Measurements from ENCODE around the gene SSH2. TPM values are rescaled to one million over a fixed set of nuclear protein-coding genes. Genes with fewer than 3 reads are reported as not detected.
A peak's percentile ranks its signal among the peaks of the same experiment; 100 is the strongest.

Gene SSH2
- total and polyA plus RNA-seq, 7 donors, result 18.3 to 35.1 (median 26.5) TPM

- peak overlapping the region; percentile 61 to 80 (median 73) for H3K4me3 ChIP-seq
- intact Hi-C loops (cut with DNase I), result loop anchor here (5.0 to 10.0 kb wide), 2 partner anchors 114 to 146 kb away; no protein-coding TSS in a partner anchor
- 1 to 8% methylated on average over 73 of the region's 73 CpGs for WGBS, 2 donors
- H3K9me3 ChIP-seq, result no peaks in the 10 kb centered on the region
- peaks cover 0 to 9% (median 2%) of the 10 kb centered on the region in 4 donors for H3K4me1 ChIP-seq
- TF ChIP-seq POLR2AphosphoS5 (IDR thresholded peaks at IDR 0.05) (peak; percentile 43 to 70 (median 60)), EP300 (IDR thresholded peaks at IDR 0.05) (no peak), CTCF (IDR thresholded peaks at IDR 0.05) (no peak), POLR2A (IDR thresholded peaks at IDR 0.05) (peak in 1 of 2 donors; percentile 32)
- no peaks in the 10 kb centered on the region for H3K27me3 ChIP-seq
- no peaks in the 10 kb centered on the region for H3K36me3 ChIP-seq
- peak overlapping the region; percentile 81 to 88 (median 84) for H3K27ac ChIP-seq
- peak; percentile 94 for DNase-seq
Measured at GRCh38 chr17:29761040-29761761, 168.8 kb downstream of the SSH2 start.

GRCh38 chr17:29760279-29761039, 169.6 kb downstream of the SSH2 start:
- DNase-seq, result no peak
- WGBS, 2 donors, result 21 to 61% methylated on average over 20 of the region's 20 CpGs
- intact Hi-C loops (cut with DNase I), result loop anchor here (5.0 to 10.0 kb wide), 2 partner anchors 113 to 146 kb away; no protein-coding TSS in a partner anchor
- H3K27ac ChIP-seq, result peak overlapping the region; percentile 81 to 88 (median 84)
- H3K4me1 ChIP-seq, result peaks cover 0 to 9% (median 2%) of the 10 kb centered on the region in 4 donors
- no peak for TF ChIP-seq EP300 (IDR thresholded peaks at IDR 0.05)
- TF ChIP-seq POLR2A (IDR thresholded peaks at IDR 0.05), result no peak
- TF ChIP-seq POLR2AphosphoS5 (IDR thresholded peaks at IDR 0.05), result no peak
- no peak for TF ChIP-seq CTCF (IDR thresholded peaks at IDR 0.05)
- H3K4me3 ChIP-seq, result peak overlapping the region; percentile 61 to 80 (median 73)
- no peaks in the 10 kb centered on the region for H3K9me3 ChIP-seq
- no peaks in the 10 kb centered on the region for H3K36me3 ChIP-seq
- H3K27me3 ChIP-seq, result no peaks in the 10 kb centered on the region

GRCh38 chr17:29758255-29758654, 171.8 kb downstream of the SSH2 start:
- TF ChIP-seq CTCF (IDR thresholded peaks at IDR 0.05) (no peak), POLR2AphosphoS5 (IDR thresholded peaks at IDR 0.05) (no peak), POLR2A (IDR thresholded peaks at IDR 0.05) (no peak), EP300 (IDR thresholded peaks at IDR 0.05) (no peak)
- DNase-seq, result no peak
- peaks cover 0 to 3% (median 0%) of the 10 kb centered on the region in 4 donors for H3K36me3 ChIP-seq

GRCh38 chr17:29757788-29758187, 172.2 kb downstream of the SSH2 start:
- TF ChIP-seq CTCF (IDR thresholded peaks at IDR 0.05) (no peak), EP300 (IDR thresholded peaks at IDR 0.05) (no peak), POLR2AphosphoS5 (IDR thresholded peaks at IDR 0.05) (no peak), POLR2A (IDR thresholded peaks at IDR 0.05) (no peak)
- H3K4me3 ChIP-seq, result no peak overlapping the region
- H3K27me3 ChIP-seq, result no peaks in the 10 kb centered on the region
- WGBS, 2 donors, result 68 to 80% methylated on average over 4 of the region's 4 CpGs
- no peak overlapping the region for H3K27ac ChIP-seq
- intact Hi-C loops (cut with DNase I), result no loop called here
- DNase-seq, result no peak
- peaks cover 0 to 9% (median 2%) of the 10 kb centered on the region in 4 donors for H3K4me1 ChIP-seq
- H3K9me3 ChIP-seq, result no peaks in the 10 kb centered on the region
- peaks cover 0 to 8% (median 0%) of the 10 kb centered on the region in 4 donors for H3K36me3 ChIP-seq

More at GRCh38 chr17:29758255-29758654, 171.8 kb downstream of the SSH2 start:
- WGBS, 2 donors, result 82 to 88% methylated on average over 2 of the region's 2 CpGs
- Histone ChIP-seq H3K9me3 (no peaks in the 10 kb centered on the region), H3K4me1 (peaks cover 0 to 9% (median 2%) of the 10 kb centered on the region in 4 donors), H3K27me3 (no peaks in the 10 kb centered on the region), H3K27ac (no peak overlapping the region), H3K4me3 (peak overlapping the region in 1 of 4 donors; percentile 4)
- intact Hi-C loops (cut with DNase I), result no loop called here
